RWPE1 (cell line): Measurements from ENCODE around the gene AFMID.

Source experiments
- CTCF ChIA-PET: fragments of 350-600 bp; sonication (Branson Sonifier 250); formaldehyde crosslinking; extraction: SDS; loops from one replicate; lab custom pipeline; 2021; lab: Yijun Ruan, JAX
- POLR2A ChIA-PET: fragments of 400-600 bp; formaldehyde crosslinking; extraction: SDS; loops from one replicate; lab custom pipeline; 2020; ENCODE audit warnings: antibody characterized with exemption; ENCODE audit not compliant: low non-redundant PET; lab: Yijun Ruan, JAX
- DNase-seq: peaks from one replicate; pipeline ENCODE4 v3.0.0; 2012; ENCODE audit warnings: low spot score
- H3K27ac ChIP-seq: fragments of 450-650 bp; 2 replicates; pipeline ENCODE4 v1.5.1; 2017
- TF ChIP-seq, protein P1 (sequence below): fragments of 450-650 bp; conservative IDR thresholded peaks from 2 replicates; pipeline ENCODE4 v1.5.1; 2017; ENCODE audit warnings: low read depth, mild to moderate bottlenecking

AFMID gene

GRCh38 chr17:78196716-78197115 lies 9.6 kb downstream of the AFMID start:
- ChIA-PET POLR2A (no interaction called here), CTCF (interaction anchor here (0.6 to 1.3 kb wide), 2 partner anchors 54 to 1881 kb away, joined by 3 read pairs; no protein-coding TSS in a partner anchor)
- peak overlapping the region; percentile 30 for H3K27ac ChIP-seq
- no peak for DNase-seq
- TF ChIP-seq, protein P1, sequence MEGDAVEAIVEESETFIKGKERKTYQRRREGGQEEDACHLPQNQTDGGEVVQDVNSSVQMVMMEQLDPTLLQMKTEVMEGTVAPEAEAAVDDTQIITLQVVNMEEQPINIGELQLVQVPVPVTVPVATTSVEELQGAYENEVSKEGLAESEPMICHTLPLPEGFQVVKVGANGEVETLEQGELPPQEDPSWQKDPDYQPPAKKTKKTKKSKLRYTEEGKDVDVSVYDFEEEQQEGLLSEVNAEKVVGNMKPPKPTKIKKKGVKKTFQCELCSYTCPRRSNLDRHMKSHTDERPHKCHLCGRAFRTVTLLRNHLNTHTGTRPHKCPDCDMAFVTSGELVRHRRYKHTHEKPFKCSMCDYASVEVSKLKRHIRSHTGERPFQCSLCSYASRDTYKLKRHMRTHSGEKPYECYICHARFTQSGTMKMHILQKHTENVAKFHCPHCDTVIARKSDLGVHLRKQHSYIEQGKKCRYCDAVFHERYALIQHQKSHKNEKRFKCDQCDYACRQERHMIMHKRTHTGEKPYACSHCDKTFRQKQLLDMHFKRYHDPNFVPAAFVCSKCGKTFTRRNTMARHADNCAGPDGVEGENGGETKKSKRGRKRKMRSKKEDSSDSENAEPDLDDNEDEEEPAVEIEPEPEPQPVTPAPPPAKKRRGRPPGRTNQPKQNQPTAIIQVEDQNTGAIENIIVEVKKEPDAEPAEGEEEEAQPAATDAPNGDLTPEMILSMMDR: no peak

- peak overlapping the region; percentile 30 for H3K27ac ChIP-seq
- CTCF ChIA-PET: interaction anchor here (1.3 kb wide), 1 partner anchor 54 kb away, joined by 3 read pairs; no protein-coding TSS in a partner anchor
- POLR2A ChIA-PET: interaction anchor here (0.6 kb wide), 1 partner anchor 1998 kb away, joined by 4 read pairs; no protein-coding TSS in a partner anchor
- no peak for DNase-seq
- TF ChIP-seq, protein P1: no peak
Measured at GRCh38 chr17:78197147-78197832, 10.1 kb downstream of the AFMID start.

GRCh38 chr17:78200451-78200850 lies 13.3 kb downstream of the AFMID start:
- DNase-seq: no peak
- H3K27ac ChIP-seq: no peak overlapping the region
- CTCF ChIA-PET: interaction anchor here (0.7 to 2.1 kb wide), 2 partner anchors 41 to 50 kb away, joined by 3 to 5 read pairs; no protein-coding TSS in a partner anchor
- POLR2A ChIA-PET: no interaction called here
- TF ChIP-seq, protein P1: no peak

- TF ChIP-seq, protein P1: no peak
- POLR2A ChIA-PET: no interaction called here
- no peak overlapping the region for H3K27ac ChIP-seq
- CTCF ChIA-PET: no interaction called here
- DNase-seq: no peak
Measured at GRCh38 chr17:78202666-78203065, 15.5 kb downstream of the AFMID start.

- POLR2A ChIA-PET: no interaction called here
- CTCF ChIA-PET: interaction anchor here (0.7 kb wide), 1 partner anchor 156 kb away, joined by 4 read pairs; no protein-coding TSS in a partner anchor
- TF ChIP-seq, protein P1: no peak
- H3K27ac ChIP-seq: 0 out of 2 replicates have a peak overlapping the region, but pooled peaks have one; percentile 4
- DNase-seq: no peak
Measured at GRCh38 chr17:78204387-78205123, 17.4 kb downstream of the AFMID start.

DNA sequence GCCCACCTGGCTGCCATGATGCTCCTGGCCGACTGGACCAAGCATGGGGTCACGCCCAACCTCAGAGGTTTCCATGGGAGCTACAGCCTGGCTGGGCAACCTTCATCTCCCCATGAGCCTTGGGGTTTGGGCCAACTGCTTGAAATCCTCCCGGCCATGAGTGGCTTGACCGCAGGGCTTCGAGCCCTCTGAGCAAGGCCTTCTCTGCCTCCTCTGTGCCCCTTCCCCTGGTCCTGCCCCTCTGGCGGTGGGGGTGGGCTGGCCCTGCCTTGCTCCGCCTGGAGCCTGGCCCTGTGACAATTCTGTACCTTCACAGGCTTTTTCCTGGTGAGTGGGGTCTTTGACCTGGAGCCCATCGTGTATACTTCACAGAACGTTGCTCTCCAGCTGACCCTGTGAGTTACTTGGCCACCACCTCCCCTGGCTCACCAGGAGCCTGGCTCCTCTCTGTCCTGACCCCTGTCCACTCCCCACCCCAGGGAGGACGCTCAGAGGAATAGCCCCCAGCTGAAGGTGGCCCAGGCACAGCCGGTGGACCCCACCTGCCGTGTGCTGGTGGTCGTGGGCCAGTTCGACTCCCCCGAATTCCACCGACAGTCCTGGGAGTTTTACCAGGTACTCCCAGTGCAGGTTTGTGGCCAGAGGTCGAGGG lies 18.1 kb downstream of the AFMID start:
- no peak overlapping the region for H3K27ac ChIP-seq
- ChIA-PET POLR2A (no interaction called here), CTCF (interaction anchor here (0.7 kb wide), 1 partner anchor 155 kb away, joined by 4 read pairs; no protein-coding TSS in a partner anchor)
- TF ChIP-seq, protein P1: no peak
- no peak for DNase-seq
